ENCODE data around the gene HAO1.
"Not testable (repeated sequence)": the region's sequence is repeated elsewhere in the genome, so short reads cannot be mapped to it uniquely, and the experiment has no call there.

The HAO1 gene

GRCh38 chr20:7841971-7842310 is 98.3 kb downstream of the HAO1 start:
- H3K36me3 ChIP-seq (ENCODE audit: insufficient read depth, low read length) = no peaks in the 10 kb centered on the region
- no peak overlapping the region for H3K4me3 ChIP-seq (ENCODE audit: low read length, poor library complexity, severe bottlenecking)
- no peaks in the 10 kb centered on the region for H3K9me2 ChIP-seq (replicated peaks; ENCODE audit: low read depth, low read length)
- no peaks in the 10 kb centered on the region for H3K4me1 ChIP-seq (ENCODE audit: insufficient read depth, low read length, poor library complexity, severe bottlenecking)
- no peaks in the 10 kb centered on the region for H3K79me2 ChIP-seq (ENCODE audit: insufficient read depth, low read length)
- H3K4me2 ChIP-seq (ENCODE audit: low read depth, low read length, poor library complexity, severe bottlenecking) = no peak overlapping the region
- H2AFZ ChIP-seq (ENCODE audit: low read length) = no peak overlapping the region
- TF ChIP-seq EZH2phosphoT487 (IDR thresholded peaks at IDR 0.05; ENCODE audit: borderline replicate concordance) (no peak), CTCF (conservative IDR thresholded peaks at IDR 0.05; ENCODE audit: low read length) (no peak)
- no peaks in the 10 kb centered on the region for H3K9me3 ChIP-seq (ENCODE audit: insufficient read depth, low read depth, low read length)
- no peaks in the 10 kb centered on the region for H3F3A ChIP-seq (ENCODE audit: low read depth)
- no peaks in the 10 kb centered on the region for H3K27me3 ChIP-seq (ENCODE audit: insufficient read depth, low read length, poor library complexity, severe bottlenecking)
- no peaks in the 10 kb centered on the region for H4K20me1 ChIP-seq (ENCODE audit: insufficient read depth, low read length, poor library complexity, severe bottlenecking)
- H3K9ac ChIP-seq (ENCODE audit: low read depth, low read length, poor library complexity, severe bottlenecking) = no peak overlapping the region

- no peaks in the 10 kb centered on the region for H3K79me2 ChIP-seq (ENCODE audit: insufficient read depth, low read length)
- no peaks in the 10 kb centered on the region for H3K36me3 ChIP-seq (ENCODE audit: insufficient read depth, low read length)
- no peak overlapping the region for H3K4me2 ChIP-seq (ENCODE audit: low read depth, low read length, poor library complexity, severe bottlenecking)
- H4K20me1 ChIP-seq (ENCODE audit: insufficient read depth, low read length, poor library complexity, severe bottlenecking) = no peaks in the 10 kb centered on the region
- H3K27me3 ChIP-seq (ENCODE audit: insufficient read depth, low read length, poor library complexity, severe bottlenecking) = no peaks in the 10 kb centered on the region
- TF ChIP-seq EZH2phosphoT487 (IDR thresholded peaks at IDR 0.05; ENCODE audit: borderline replicate concordance) (no peak), CTCF (conservative IDR thresholded peaks at IDR 0.05; ENCODE audit: low read length) (no peak)
- H3K4me1 ChIP-seq (ENCODE audit: insufficient read depth, low read length, poor library complexity, severe bottlenecking) = no peaks in the 10 kb centered on the region
- no peaks in the 10 kb centered on the region for H3F3A ChIP-seq (ENCODE audit: low read depth)
- H3K9me3 ChIP-seq (ENCODE audit: insufficient read depth, low read depth, low read length) = no peaks in the 10 kb centered on the region
- no peak overlapping the region for H2AFZ ChIP-seq (ENCODE audit: low read length)
- no peak overlapping the region for H3K9ac ChIP-seq (ENCODE audit: low read depth, low read length, poor library complexity, severe bottlenecking)
- H3K4me3 ChIP-seq (ENCODE audit: low read length, poor library complexity, severe bottlenecking) = no peak overlapping the region
- H3K9me2 ChIP-seq (replicated peaks; ENCODE audit: low read depth, low read length) = no peaks in the 10 kb centered on the region
Observed at GRCh38 chr20:7841291-7841970, 98.8 kb downstream of the HAO1 start.

- TF ChIP-seq CTCF (conservative IDR thresholded peaks at IDR 0.05; ENCODE audit: low read length) = no peak
- TF ChIP-seq EZH2phosphoT487 (IDR thresholded peaks at IDR 0.05; ENCODE audit: borderline replicate concordance) = no peak
- H3K36me3 ChIP-seq (ENCODE audit: insufficient read depth, low read length) = no peaks in the 10 kb centered on the region
- no peaks in the 10 kb centered on the region for H3K9me2 ChIP-seq (replicated peaks; ENCODE audit: low read depth, low read length)
- H3F3A ChIP-seq (ENCODE audit: low read depth) = no peaks in the 10 kb centered on the region
- H3K79me2 ChIP-seq (ENCODE audit: insufficient read depth, low read length) = no peaks in the 10 kb centered on the region
- no peaks in the 10 kb centered on the region for H4K20me1 ChIP-seq (ENCODE audit: insufficient read depth, low read length, poor library complexity, severe bottlenecking)
- H3K4me3 ChIP-seq (ENCODE audit: low read length, poor library complexity, severe bottlenecking) = no peak overlapping the region
- H2AFZ ChIP-seq (ENCODE audit: low read length) = no peak overlapping the region
- no peaks in the 10 kb centered on the region for H3K4me1 ChIP-seq (ENCODE audit: insufficient read depth, low read length, poor library complexity, severe bottlenecking)
- no peak overlapping the region for H3K4me2 ChIP-seq (ENCODE audit: low read depth, low read length, poor library complexity, severe bottlenecking)
- H3K9ac ChIP-seq (ENCODE audit: low read depth, low read length, poor library complexity, severe bottlenecking) = no peak overlapping the region
- H3K9me3 ChIP-seq (ENCODE audit: insufficient read depth, low read depth, low read length) = no peaks in the 10 kb centered on the region; the same call in 1 of the 2 replicates
- no peaks in the 10 kb centered on the region for H3K27me3 ChIP-seq (ENCODE audit: insufficient read depth, low read length, poor library complexity, severe bottlenecking)
Observed at GRCh38 chr20:7836076-7836475, 104.2 kb downstream of the HAO1 start.

GRCh38 chr20:7834441-7834840 is 105.8 kb downstream of the HAO1 start:
- not testable (repeated sequence) for H3K79me2 ChIP-seq (ENCODE audit: insufficient read depth, low read length); H3K36me3 ChIP-seq (ENCODE audit: insufficient read depth, low read length); H3K4me2 ChIP-seq (ENCODE audit: low read depth, low read length, poor library complexity, severe bottlenecking); H3K9me2 ChIP-seq (replicated peaks; ENCODE audit: low read depth, low read length); H2AFZ ChIP-seq (ENCODE audit: low read length); H3K4me3 ChIP-seq (ENCODE audit: low read length, poor library complexity, severe bottlenecking); H3K4me1 ChIP-seq (ENCODE audit: insufficient read depth, low read length, poor library complexity, severe bottlenecking); H4K20me1 ChIP-seq (ENCODE audit: insufficient read depth, low read length, poor library complexity, severe bottlenecking); H3K9ac ChIP-seq (ENCODE audit: low read depth, low read length, poor library complexity, severe bottlenecking); H3K9me3 ChIP-seq (ENCODE audit: insufficient read depth, low read depth, low read length); H3F3A ChIP-seq (ENCODE audit: low read depth); H3K27me3 ChIP-seq (ENCODE audit: insufficient read depth, low read length, poor library complexity, severe bottlenecking)

Data from Loucy (cell line).